HG03064 (cell line): ENCODE data around the gene DAAM1.

Source experiments
- ATAC-seq: cut with Tn5 transposase; IDR thresholded peaks from one replicate; pipeline ENCODE4 v1.9.1; 2021; ENCODE audit warnings: low read depth; ENCODE audit not compliant: unreplicated experiment

The DAAM1 gene

GRCh38 chr14:59188461-59189090 is at the start of gene DAAM1:
DAAM1 (plus strand) TSS chr14:59188667; CDS start chr14:59263478, 74,811 bp downstream.
- ATAC-seq: peak; percentile 84

GRCh38 chr14:59139324-59139723 is 49.1 kb upstream of the DAAM1 start:
- no peak for ATAC-seq

GRCh38 chr14:59140106-59140843 is 48.2 kb upstream of the DAAM1 start:
- no peak for ATAC-seq

- no peak for ATAC-seq
Observed at GRCh38 chr14:59146484-59146883, 42.0 kb upstream of the DAAM1 start.

GRCh38 chr14:59147007-59147406 is 41.5 kb upstream of the DAAM1 start:
- ATAC-seq: no peak

GRCh38 chr14:59148334-59148900 is 40.0 kb upstream of the DAAM1 start:
- no peak for ATAC-seq

- ATAC-seq: no peak
Observed at GRCh38 chr14:59150990-59151389, 37.5 kb upstream of the DAAM1 start.

GRCh38 chr14:59154373-59154772 is 34.1 kb upstream of the DAAM1 start:
- no peak for ATAC-seq

- ATAC-seq: no peak
Observed at GRCh38 chr14:59155886-59156285, 32.6 kb upstream of the DAAM1 start.

- ATAC-seq: no peak
Observed at GRCh38 chr14:59159169-59159568, 29.3 kb upstream of the DAAM1 start.

GRCh38 chr14:59160506-59160905 is 28.0 kb upstream of the DAAM1 start:
- ATAC-seq: no peak

GRCh38 chr14:59161561-59162175 is 26.8 kb upstream of the DAAM1 start:
- ATAC-seq: no peak

GRCh38 chr14:59166258-59166657 is 22.2 kb upstream of the DAAM1 start:
- no peak for ATAC-seq

GRCh38 chr14:59175404-59175803 is 13.1 kb upstream of the DAAM1 start:
- ATAC-seq: peak; percentile 99

- no peak for ATAC-seq
Observed at GRCh38 chr14:59176765-59177164, 11.7 kb upstream of the DAAM1 start.

- no peak for ATAC-seq
Observed at GRCh38 chr14:59177262-59177661, 11.2 kb upstream of the DAAM1 start.

- no peak for ATAC-seq
Observed at GRCh38 chr14:59181791-59182190, 6.7 kb upstream of the DAAM1 start.

GRCh38 chr14:59182641-59183040 is 5.8 kb upstream of the DAAM1 start:
- no peak for ATAC-seq

GRCh38 chr14:59183150-59183549 is 5.3 kb upstream of the DAAM1 start:
- no peak for ATAC-seq

- ATAC-seq: no peak
Observed at GRCh38 chr14:59184396-59184795, 4.1 kb upstream of the DAAM1 start.

GRCh38 chr14:59185676-59186075 is 2.8 kb upstream of the DAAM1 start:
- no peak for ATAC-seq
